B cell (primary cell): Measurements from ENCODE around the gene TF. TPM values are rescaled to one million over a fixed set of nuclear protein-coding genes. Genes with fewer than 3 reads are reported as not detected.

Experiments
- ATAC-seq: fragments of 200-7000 bp; cut with Tn5 transposase; one replicate; pipeline ENCODE4 v1.10.0; 2021; ENCODE audit warnings: low read depth, mild to moderate bottlenecking, moderate number of reproducible peaks, moderate library complexity
- CTCF ChIA-PET: fragments of 350-600 bp; sonication (Branson Sonifier 250); formaldehyde crosslinking; loops from one replicate; lab custom pipeline; 2021; ENCODE audit warnings: antibody characterized with exemption, inconsistent platforms; lab: Charles Lee
- POLR2A ChIA-PET: fragments of 350-600 bp; sonication (Branson Sonifier 250); formaldehyde crosslinking; loops from one replicate; lab custom pipeline; 2021; ENCODE audit warnings: antibody characterized with exemption; lab: Charles Lee
- DNase-seq: peaks from one replicate; pipeline ENCODE4 v3.0.0; 2013
- H2AFZ ChIP-seq: 2 replicates; pipeline ENCODE4 v1.6.1; 2012; ENCODE audit warnings: mild to moderate bottlenecking, low read depth, low read length; ENCODE audit not compliant: insufficient read depth, poor library complexity, severe bottlenecking
- H3K27ac ChIP-seq, 2 donors: 1 replicate in 1 of 2; 2 replicates in 1 of 2; pipeline ENCODE4 v1.5.1; 2012 to 2013; ENCODE audit warnings: low read length in 2 of 2, mild to moderate bottlenecking in 2 of 2, moderate library complexity in 1 of 2
- H3K27me3 ChIP-seq, 4 experiments: fragments of 200-600 bp in 1 of 4; sonication (generic) in 1 of 4; replicated peaks in 1 of 4; 1 replicate in 2 of 4; 2 replicates in 2 of 4; pipeline versions ENCODE4 v1.6.1 to v1.7.0; 2013 to 2016; ENCODE audit warnings: low read length in 3 of 4, mild to moderate bottlenecking in 2 of 4, mixed read lengths in 1 of 4, moderate library complexity in 1 of 4; ENCODE audit not compliant: insufficient read depth in 4 of 4, control insufficient read depth in 3 of 4; ENCODE audit errors: control extremely low read depth in 1 of 4
- H3K36me3 ChIP-seq, 2 experiments: replicated peaks in 1 of 2; 1 replicate in 1 of 2; 2 replicates in 1 of 2; pipeline versions ENCODE4 v1.6.1 to v1.7.1; 2013; ENCODE audit warnings: low read length in 1 of 2; ENCODE audit not compliant: insufficient read depth in 2 of 2, control insufficient read depth in 1 of 2; ENCODE audit errors: control extremely low read depth in 1 of 2, extremely low read depth in 1 of 2
- H3K4me1 ChIP-seq, 2 donors: fragments of 200-600 bp in 1 of 2; sonication (generic) in 1 of 2; 1 replicate in 1 of 2; 2 replicates in 1 of 2; pipeline versions ENCODE4 v1.5.1 to v1.6.1; 2013 to 2017; ENCODE audit warnings: low read length in 2 of 2; ENCODE audit not compliant: control insufficient read depth in 2 of 2, insufficient read depth in 2 of 2
- H3K4me2 ChIP-seq: replicated peaks from 2 replicates; pipeline ENCODE3; 2012; ENCODE audit warnings: mild to moderate bottlenecking, low read depth, low read length; ENCODE audit not compliant: poor library complexity, severe bottlenecking
- H3K4me3 ChIP-seq, 5 experiments: fragments of 200-600 bp in 1 of 5; sonication (generic) in 1 of 5; 1 replicate in 3 of 5; 2 replicates in 2 of 5; pipeline versions ENCODE4 v1.5.1 to v1.7.0; 2011 to 2016; ENCODE audit warnings: low read length in 4 of 5, mild to moderate bottlenecking in 4 of 5, low read depth in 2 of 5, control low read depth in 1 of 5, moderate library complexity in 1 of 5; ENCODE audit not compliant: insufficient read depth in 1 of 5; ENCODE audit errors: control extremely low read depth in 1 of 5, extremely low read depth in 1 of 5
- H3K79me2 ChIP-seq: fragments of 200-600 bp; sonication (generic); one replicate; pipeline ENCODE4 v1.6.0; 2016; ENCODE audit warnings: low read length; ENCODE audit not compliant: control insufficient read depth, insufficient read depth
- H3K9ac ChIP-seq: fragments of 200-600 bp; sonication (generic); 2 replicates; pipeline ENCODE4 v1.6.1; 2017; ENCODE audit warnings: mild to moderate bottlenecking, low read length, moderate library complexity
- H3K9me3 ChIP-seq, 3 donors: one replicate each; pipeline versions ENCODE4 v1.6.1 to v1.7.1; 2013; ENCODE audit warnings: low read length in 2 of 3; ENCODE audit not compliant: control insufficient read depth in 2 of 3, insufficient read depth in 1 of 3; ENCODE audit errors: control extremely low read depth in 1 of 3
- H4K20me1 ChIP-seq: 2 replicates; pipeline ENCODE4 v1.6.0; 2012; ENCODE audit warnings: mild to moderate bottlenecking, low read length; ENCODE audit not compliant: insufficient read depth, control insufficient read depth, poor library complexity, severe bottlenecking
- H3K27ac Mint-ChIP-seq: one replicate; pipeline ENCODE4 v1.8.0; 2021; ENCODE audit warnings: mixed read lengths
- H3K27me3 Mint-ChIP-seq: one replicate; pipeline ENCODE4 v1.8.0; 2021; ENCODE audit warnings: mixed read lengths
- H3K4me1 Mint-ChIP-seq: one replicate; pipeline ENCODE4 v1.8.0; 2021; ENCODE audit warnings: mixed read lengths
- H3K4me3 Mint-ChIP-seq: one replicate; pipeline ENCODE4 v1.8.0; 2021; ENCODE audit warnings: mixed read lengths
- H3K9me3 Mint-ChIP-seq: one replicate; pipeline ENCODE4 v1.8.0; 2022; ENCODE audit warnings: mixed read lengths; ENCODE audit not compliant: insufficient read depth
- EZH2 ChIP-seq: IDR thresholded peaks from 2 replicates; pipeline ENCODE4 v1.6.1; 2012; ENCODE audit warnings: borderline replicate concordance, low read depth, mild to moderate bottlenecking, moderate library complexity, low read length; ENCODE audit not compliant: insufficient read depth, poor library complexity, severe bottlenecking
- WGBS: methylation state at CpG from one replicate; pipeline ENCODE4 v1.1.5; 2013; ENCODE audit warnings: missing lambda C conversion rate; ENCODE audit not compliant: insufficient coverage; 5-methylcytosine and 5-hydroxymethylcytosine counted together
- intact Hi-C: fragments of 100-400 bp; cut with micrococcal nuclease; formaldehyde crosslinking; loops from one replicate; pipeline ENCODE4 v1.10.0; 2022
- polyA plus RNA-seq: library from polyadenylated mRNA; depleted of rRNA; stranded (reverse); fragments of >200 nt; gene quantifications from 2 replicates; pipeline ENCODE4 v1.2.3, GENCODE V29; 2012
- total RNA-seq, 2 donors: library from RNA; stranded (reverse); fragments of 120-200 nt in 1 of 2; gene quantifications; 1 replicate in 1 of 2; 2 replicates in 1 of 2; pipeline versions ENCODE4 v1.2.3 to v1.2.4, GENCODE V29; 2013 to 2022
- TF ChIP-seq, protein P1 (sequence below): fragments of 200-600 bp; IDR thresholded peaks from one replicate; pipeline ENCODE4 v1.8.0; 2022; ENCODE audit warnings: antibody characterized with exemption, mild to moderate bottlenecking

The TF gene
- total and polyA plus RNA-seq, 2 donors (not counting 1 experiment from before 2014, with no cell fraction given), result 0.27 to 0.37 TPM

- Histone ChIP-seq H3K79me2 (no peaks in the 10 kb centered on the region), H3K9me3 (peaks cover 0 to 18% (median 8%) of the 10 kb centered on the region in 3 donors), H3K4me3 (no peak overlapping the region), H3K27ac (no peak overlapping the region), H3K4me1 (no peaks in the 10 kb centered on the region), H3K9ac (no peak overlapping the region), H4K20me1 (no peaks in the 10 kb centered on the region), H3K27me3 (peaks cover 0 to 8% (median 2%) of the 10 kb centered on the region in 4 experiments), H2AFZ (no peak overlapping the region), H3K4me2 (no peak overlapping the region), H3K36me3 (no peaks in the 10 kb centered on the region)
- Mint-ChIP-seq H3K27ac (no peak overlapping the region), H3K9me3 (no peaks in the 10 kb centered on the region), H3K27me3 (peaks cover 14% of the 10 kb centered on the region), H3K4me1 (no peaks in the 10 kb centered on the region), H3K4me3 (no peak overlapping the region)
- intact Hi-C loops, result no loop called here
- TF ChIP-seq EZH2, result no peak
- TF ChIP-seq, protein P1, sequence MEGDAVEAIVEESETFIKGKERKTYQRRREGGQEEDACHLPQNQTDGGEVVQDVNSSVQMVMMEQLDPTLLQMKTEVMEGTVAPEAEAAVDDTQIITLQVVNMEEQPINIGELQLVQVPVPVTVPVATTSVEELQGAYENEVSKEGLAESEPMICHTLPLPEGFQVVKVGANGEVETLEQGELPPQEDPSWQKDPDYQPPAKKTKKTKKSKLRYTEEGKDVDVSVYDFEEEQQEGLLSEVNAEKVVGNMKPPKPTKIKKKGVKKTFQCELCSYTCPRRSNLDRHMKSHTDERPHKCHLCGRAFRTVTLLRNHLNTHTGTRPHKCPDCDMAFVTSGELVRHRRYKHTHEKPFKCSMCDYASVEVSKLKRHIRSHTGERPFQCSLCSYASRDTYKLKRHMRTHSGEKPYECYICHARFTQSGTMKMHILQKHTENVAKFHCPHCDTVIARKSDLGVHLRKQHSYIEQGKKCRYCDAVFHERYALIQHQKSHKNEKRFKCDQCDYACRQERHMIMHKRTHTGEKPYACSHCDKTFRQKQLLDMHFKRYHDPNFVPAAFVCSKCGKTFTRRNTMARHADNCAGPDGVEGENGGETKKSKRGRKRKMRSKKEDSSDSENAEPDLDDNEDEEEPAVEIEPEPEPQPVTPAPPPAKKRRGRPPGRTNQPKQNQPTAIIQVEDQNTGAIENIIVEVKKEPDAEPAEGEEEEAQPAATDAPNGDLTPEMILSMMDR, result no peak
- ChIA-PET POLR2A (no interaction called here), CTCF (no interaction called here)
- DNase-seq (no peak), ATAC-seq (no peak)
- 83% methylated on average over 6 of the region's 6 CpGs for WGBS
These were observed 45.8 kb upstream of the TF start for GRCh38 chr3:133700351-133700750.

- no peak overlapping the region for H3K27ac ChIP-seq
- no peak for DNase-seq
- peaks cover 21% of the 10 kb centered on the region for H3K27me3 Mint-ChIP-seq
- no peaks in the 10 kb centered on the region for H3K4me1 ChIP-seq
- no peak overlapping the region for H3K27ac Mint-ChIP-seq
- no peaks in the 10 kb centered on the region for H3K79me2 ChIP-seq
- H3K4me3 Mint-ChIP-seq, result no peak overlapping the region
- peaks cover 0 to 18% (median 8%) of the 10 kb centered on the region in 3 donors for H3K9me3 ChIP-seq
- no peak overlapping the region for H3K9ac ChIP-seq
- ATAC-seq, result no peak
- 81% methylated on average over 7 of the region's 7 CpGs for WGBS
- no peak overlapping the region for H3K4me2 ChIP-seq
- H3K4me1 Mint-ChIP-seq, result no peaks in the 10 kb centered on the region
- H2AFZ ChIP-seq, result no peak overlapping the region
- intact Hi-C loops, result no loop called here
- no peaks in the 10 kb centered on the region for H4K20me1 ChIP-seq
- no peak overlapping the region for H3K4me3 ChIP-seq
- CTCF ChIA-PET, result no interaction called here
- H3K27me3 ChIP-seq, result peaks cover 0 to 10% (median 2%) of the 10 kb centered on the region in 4 experiments
- POLR2A ChIA-PET, result no interaction called here
- no peaks in the 10 kb centered on the region for H3K36me3 ChIP-seq
- no peaks in the 10 kb centered on the region for H3K9me3 Mint-ChIP-seq
- no peak for TF ChIP-seq EZH2
- TF ChIP-seq, protein P1, result no peak
These were observed 44.5 kb upstream of the TF start for GRCh38 chr3:133701435-133702358.
